ENCODE measurements around the gene HOXB4. TPM values are rescaled to one million over a fixed set of nuclear protein-coding genes. Genes with fewer than 3 reads are reported as not detected.

The HOXB4 gene
- polyA plus RNA-seq, 1 of the 3 experiments (the other 2 are of a cell fraction), result 0.03 TPM

GRCh38 chr17:48582750-48583069, 4.6 kb upstream of the HOXB4 start:
- peaks cover 94% of the 10 kb centered on the region for H3K27me3 ChIP-seq (ENCODE audit: insufficient read depth)
- no peak overlapping the region for H3K4me3 ChIP-seq (ENCODE audit: low read depth in 2 of 2, low read length in 1 of 2)
- no peak overlapping the region for H3K9ac ChIP-seq
- H3K79me2 ChIP-seq (ENCODE audit: insufficient read depth), result no peaks in the 10 kb centered on the region
- TF ChIP-seq YY1 (IDR thresholded peaks at IDR 0.05; ENCODE audit: low read depth) (no peak), SMC3 (IDR thresholded peaks at IDR 0.05; ENCODE audit: low read depth, low read length) (no peak), TAF1 (IDR thresholded peaks at IDR 0.05; ENCODE audit: borderline replicate concordance, low read depth, low read length) (no peak), POLR2AphosphoS5 (IDR thresholded peaks at IDR 0.05; ENCODE audit: low read depth, low read length) (no peak), GABPA (IDR thresholded peaks at IDR 0.05; ENCODE audit: low read depth) (no peak), JUND (IDR thresholded peaks at IDR 0.05) (no peak), REST (IDR thresholded peaks at IDR 0.05; ENCODE audit: low read depth, low read length) (no peak), ELF1 (IDR thresholded peaks at IDR 0.05) (no peak), EP300 (IDR thresholded peaks at IDR 0.05; ENCODE audit: borderline replicate concordance in 1 of 2, low read depth in 1 of 2, low read length in 1 of 2) (no peak), NFIC (IDR thresholded peaks at IDR 0.05; ENCODE audit: borderline replicate concordance) (no peak), NRF1 (IDR thresholded peaks at IDR 0.05; ENCODE audit: low read depth, low read length) (no peak), TEAD4 (IDR thresholded peaks at IDR 0.05; ENCODE audit: borderline replicate concordance, insufficient read depth) (no peak), PBX3 (IDR thresholded peaks at IDR 0.05) (no peak), CHD2 (IDR thresholded peaks at IDR 0.05; ENCODE audit: low read length, partially characterized antibody) (no peak)
- no peak overlapping the region for H3K27ac ChIP-seq (ENCODE audit: low read depth in 2 of 2, low read length in 1 of 2)
- H4K20me1 ChIP-seq (ENCODE audit: insufficient read depth), result peaks cover 9% of the 10 kb centered on the region; the same call in 1 of the 2 replicates
- H3K36me3 ChIP-seq (replicated peaks in 1 of 2; ENCODE audit: control insufficient read depth in 1 of 2, insufficient read depth in 2 of 2, low read length in 1 of 2), result no peaks in the 10 kb centered on the region
- H3K4me1 ChIP-seq (ENCODE audit: control insufficient read depth in 1 of 2, insufficient read depth in 2 of 2, low read depth in 1 of 2, low read length in 1 of 2), result peaks cover 2 to 3% of the 10 kb centered on the region in 2 experiments; a peak in 1 of 4 replicates
- H3K9me2 ChIP-seq, result no peaks in the 10 kb centered on the region
- CTCF ChIA-PET, result interaction anchor here (0.8 to 1.5 kb wide), 3 partner anchors 54 to 248 kb away, joined by 3 to 4 read pairs (median 3); no protein-coding TSS in a partner anchor
- DNase-seq, result no peak
- H3K4me2 ChIP-seq, result no peak overlapping the region
- 28% methylated on average over 7 of the region's 7 CpGs for WGBS (ENCODE audit: low lambda C conversion rate)
- no peaks in the 10 kb centered on the region for H3K9me3 ChIP-seq
- H2AFZ ChIP-seq (ENCODE audit: low read depth), result no peak overlapping the region
- POLR2A ChIA-PET, result no interaction called here
- peaks cover 4% of the 10 kb centered on the region for H3F3A ChIP-seq (replicated peaks; ENCODE audit: insufficient read depth)

All from SK-N-SH (cell line).